Chondrocyte (in vitro differentiated cells): ENCODE results near the gene SESN2. TPM values are rescaled to one million over a fixed set of nuclear protein-coding genes. Genes with fewer than 3 reads are reported as not detected.

Experiments
- DNase-seq: peaks from one replicate; pipeline ENCODE4 v3.0.0; 2021; ENCODE audit warnings: mixed read lengths, low spot score
- H3K27ac Mint-ChIP-seq: one replicate; pipeline ENCODE4 v1.8.0; 2021; ENCODE audit warnings: mild to moderate bottlenecking, moderate library complexity, mixed read lengths; ENCODE audit not compliant: unreplicated experiment
- H3K27me3 Mint-ChIP-seq: 2 replicates; pipeline ENCODE4 v1.8.0; 2021; ENCODE audit warnings: low read depth, mixed read lengths
- H3K36me3 Mint-ChIP-seq: 2 replicates; pipeline ENCODE4 v1.8.0; 2021; ENCODE audit warnings: low read depth, mixed read lengths
- H3K4me1 Mint-ChIP-seq: 2 replicates; pipeline ENCODE4 v1.8.0; 2021; ENCODE audit warnings: low read depth, mild to moderate bottlenecking, mixed read lengths
- H3K4me3 Mint-ChIP-seq: one replicate; pipeline ENCODE4 v1.8.0; 2021; ENCODE audit warnings: mild to moderate bottlenecking, moderate library complexity, mixed read lengths; ENCODE audit not compliant: unreplicated experiment
- H3K9me3 Mint-ChIP-seq: 2 replicates; pipeline ENCODE4 v1.8.0; 2021; ENCODE audit warnings: low read depth, mixed read lengths
- CTCF ChIP-seq: fragments of 200-600 bp; sonication (generic); IDR thresholded peaks from 2 replicates; pipeline ENCODE4 v1.5.0; 2021; ENCODE audit warnings: antibody characterized with exemption, mild to moderate bottlenecking, moderate library complexity
- total RNA-seq: library from RNA; stranded (reverse); gene quantifications from 3 replicates; pipeline ENCODE4 v1.2.1, GENCODE V29; 2021

The SESN2 gene
- total RNA-seq, 1 donor from 2014 or later: 54.7 TPM

- Mint-ChIP-seq H3K4me1 (no peaks in the 10 kb centered on the region), H3K27ac (no peak overlapping the region), H3K36me3 (no peaks in the 10 kb centered on the region), H3K9me3 (no peaks in the 10 kb centered on the region), H3K4me3 (no peak overlapping the region), H3K27me3 (no peaks in the 10 kb centered on the region)
- no peak for DNase-seq
- no peak for TF ChIP-seq CTCF
These were observed 19.3 kb upstream of the SESN2 start for GRCh38 chr1:28240024-28240423.

- no peak for DNase-seq
- H3K4me3 Mint-ChIP-seq: no peak overlapping the region
- no peak for TF ChIP-seq CTCF
- H3K4me1 Mint-ChIP-seq: peaks cover 5% of the 10 kb centered on the region
- no peaks in the 10 kb centered on the region for H3K27me3 Mint-ChIP-seq
- no peaks in the 10 kb centered on the region for H3K9me3 Mint-ChIP-seq
- H3K27ac Mint-ChIP-seq: no peak overlapping the region
- H3K36me3 Mint-ChIP-seq: no peaks in the 10 kb centered on the region
These were observed 17.6 kb upstream of the SESN2 start for GRCh38 chr1:28241638-28242241.

GRCh38 chr1:28243685-28244311, 15.5 kb upstream of the SESN2 start:
- Mint-ChIP-seq H3K36me3 (no peaks in the 10 kb centered on the region), H3K9me3 (no peaks in the 10 kb centered on the region), H3K27ac (no peak overlapping the region), H3K4me1 (peaks cover 21% of the 10 kb centered on the region), H3K27me3 (no peaks in the 10 kb centered on the region), H3K4me3 (no peak overlapping the region)
- DNase-seq: no peak
- no peak for TF ChIP-seq CTCF

- H3K9me3 Mint-ChIP-seq: no peaks in the 10 kb centered on the region
- H3K36me3 Mint-ChIP-seq: no peaks in the 10 kb centered on the region
- no peak for TF ChIP-seq CTCF
- H3K27ac Mint-ChIP-seq: no peak overlapping the region
- H3K27me3 Mint-ChIP-seq: no peaks in the 10 kb centered on the region
- peaks cover 30% of the 10 kb centered on the region for H3K4me1 Mint-ChIP-seq
- no peak for DNase-seq
- H3K4me3 Mint-ChIP-seq: no peak overlapping the region
These were observed 14.6 kb upstream of the SESN2 start for GRCh38 chr1:28244549-28245251.

GRCh38 chr1:28246427-28246832, 12.9 kb upstream of the SESN2 start:
- H3K36me3 Mint-ChIP-seq: no peaks in the 10 kb centered on the region
- TF ChIP-seq CTCF: no peak
- H3K4me3 Mint-ChIP-seq: peak overlapping the region; percentile 92
- no peaks in the 10 kb centered on the region for H3K9me3 Mint-ChIP-seq
- no peak for DNase-seq
- peak overlapping the region; percentile 95 for H3K27ac Mint-ChIP-seq
- H3K27me3 Mint-ChIP-seq: no peaks in the 10 kb centered on the region
- peaks cover 34% of the 10 kb centered on the region for H3K4me1 Mint-ChIP-seq
